A673 (cell line): Measurements from ENCODE around the gene TOMM20L. TPM values are rescaled to one million over a fixed set of nuclear protein-coding genes. Genes with fewer than 3 reads are reported as not detected.

Experiments
- BruUV-seq: library from RNA; stranded (reverse); fragments of 400-500 nt; replicated peaks from 2 replicates; lab custom pipeline; 2021; lab: Mats Ljungman, UMichigan
- CTCF ChIA-PET: fragments of 300-600 bp; sonication (Branson Sonifier 250); formaldehyde crosslinking; loops from one replicate; lab custom pipeline; 2022; ENCODE audit warnings: antibody characterized with exemption; lab: Charles Lee
- POLR2A ChIA-PET: fragments of 300-600 bp; sonication (Branson Sonifier 250); formaldehyde crosslinking; loops from one replicate; lab custom pipeline; 2022; ENCODE audit warnings: antibody characterized with exemption; ENCODE audit not compliant: low non-redundant PET; lab: Charles Lee
- DNase-seq: peaks from one replicate; pipeline ENCODE4 v3.0.0-alpha.2; 2015; ENCODE audit warnings: low spot score
- H3K27ac ChIP-seq: fragments of 200-600 bp; sonication (generic); 2 replicates; pipeline ENCODE4 v1.5.1; 2016; ENCODE audit warnings: mixed run types, low read depth, mild to moderate bottlenecking, mixed read lengths, antibody characterized with exemption, low read length; ENCODE audit not compliant: poor library complexity, severe bottlenecking
- H3K27me3 ChIP-seq: fragments of 200-600 bp; sonication (generic); replicated peaks from 2 replicates; pipeline ENCODE4 v1.6.1; 2017; ENCODE audit warnings: mixed run types, low read depth, mild to moderate bottlenecking, mixed read lengths, antibody characterized with exemption, low read length; ENCODE audit not compliant: insufficient read depth, poor library complexity
- H3K36me3 ChIP-seq: fragments of 200-600 bp; sonication (generic); 2 replicates; pipeline ENCODE4 v1.6.1; 2016; ENCODE audit warnings: mixed run types, mild to moderate bottlenecking, mixed read lengths, antibody characterized with exemption, low read length; ENCODE audit not compliant: insufficient read depth, poor library complexity, severe bottlenecking
- H3K4me1 ChIP-seq: fragments of 200-600 bp; sonication (generic); 2 replicates; pipeline ENCODE4 v1.6.1; 2017; ENCODE audit warnings: mixed run types, mild to moderate bottlenecking, mixed read lengths, antibody characterized with exemption, low read length; ENCODE audit not compliant: insufficient read depth, poor library complexity, severe bottlenecking
- H3K4me3 ChIP-seq: fragments of 200-600 bp; sonication (generic); 2 replicates; pipeline ENCODE4 v1.5.1; 2016; ENCODE audit warnings: low read depth, mixed run types, mild to moderate bottlenecking, mixed read lengths, low read length; ENCODE audit not compliant: poor library complexity, severe bottlenecking
- H3K9me3 ChIP-seq: fragments of 200-600 bp; sonication (generic); 2 replicates; pipeline ENCODE4 v1.6.1; 2016; ENCODE audit warnings: mixed run types, low read depth, mild to moderate bottlenecking, mixed read lengths, antibody characterized with exemption, low read length; ENCODE audit not compliant: poor library complexity, severe bottlenecking
- EZH2 ChIP-seq: fragments of 200-600 bp; sonication (generic); IDR thresholded peaks from 2 replicates; pipeline ENCODE4 v1.6.1; 2017; ENCODE audit warnings: borderline replicate concordance, low read depth, mild to moderate bottlenecking, mixed read lengths, antibody characterized with exemption, low read length; ENCODE audit not compliant: poor library complexity, severe bottlenecking
- intact Hi-C: fragments of 100-400 bp; cut with micrococcal nuclease; formaldehyde crosslinking; loops from one replicate; pipeline ENCODE4 v1.10.0; 2022; ENCODE audit not compliant: unreplicated experiment
- total RNA-seq: library from RNA; stranded (reverse); gene quantifications from 2 replicates; pipeline ENCODE4 v1.2.3, GENCODE V29; 2021
- TF ChIP-seq, protein P1 (sequence below): fragments of 300-800, 200-600 bp; sonication (generic); conservative IDR thresholded peaks from 2 replicates; pipeline ENCODE4 v1.5.1; 2017; ENCODE audit warnings: low read depth, mild to moderate bottlenecking, antibody characterized with exemption, low read length, moderate library complexity, mixed read lengths

TOMM20L gene
- total RNA-seq, 1 experiment from 2014 or later: not detected

- CTCF ChIA-PET: no interaction called here
- TF ChIP-seq, protein P1, sequence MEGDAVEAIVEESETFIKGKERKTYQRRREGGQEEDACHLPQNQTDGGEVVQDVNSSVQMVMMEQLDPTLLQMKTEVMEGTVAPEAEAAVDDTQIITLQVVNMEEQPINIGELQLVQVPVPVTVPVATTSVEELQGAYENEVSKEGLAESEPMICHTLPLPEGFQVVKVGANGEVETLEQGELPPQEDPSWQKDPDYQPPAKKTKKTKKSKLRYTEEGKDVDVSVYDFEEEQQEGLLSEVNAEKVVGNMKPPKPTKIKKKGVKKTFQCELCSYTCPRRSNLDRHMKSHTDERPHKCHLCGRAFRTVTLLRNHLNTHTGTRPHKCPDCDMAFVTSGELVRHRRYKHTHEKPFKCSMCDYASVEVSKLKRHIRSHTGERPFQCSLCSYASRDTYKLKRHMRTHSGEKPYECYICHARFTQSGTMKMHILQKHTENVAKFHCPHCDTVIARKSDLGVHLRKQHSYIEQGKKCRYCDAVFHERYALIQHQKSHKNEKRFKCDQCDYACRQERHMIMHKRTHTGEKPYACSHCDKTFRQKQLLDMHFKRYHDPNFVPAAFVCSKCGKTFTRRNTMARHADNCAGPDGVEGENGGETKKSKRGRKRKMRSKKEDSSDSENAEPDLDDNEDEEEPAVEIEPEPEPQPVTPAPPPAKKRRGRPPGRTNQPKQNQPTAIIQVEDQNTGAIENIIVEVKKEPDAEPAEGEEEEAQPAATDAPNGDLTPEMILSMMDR: no peak
- TF ChIP-seq EZH2: no peak
- intact Hi-C loops: loop anchor here (5.0 kb wide), 1 partner anchor 257 kb away; no protein-coding TSS in a partner anchor
- POLR2A ChIA-PET: no interaction called here
- Histone ChIP-seq H3K4me1 (no peaks in the 10 kb centered on the region), H3K9me3 (no peaks in the 10 kb centered on the region), H3K27ac (no peak overlapping the region), H3K4me3 (no peak overlapping the region), H3K36me3 (peaks cover 57% of the 10 kb centered on the region), H3K27me3 (no peaks in the 10 kb centered on the region)
- no peak for DNase-seq
- no TSS peak for BruUV-seq
These were observed 31.4 kb upstream of the TOMM20L start for GRCh38 chr14:58364316-58364715.

GRCh38 chr14:58367296-58367695, 28.4 kb upstream of the TOMM20L start:
- POLR2A ChIA-PET: no interaction called here
- DNase-seq: no peak
- intact Hi-C loops: no loop called here
- CTCF ChIA-PET: no interaction called here
- Histone ChIP-seq H3K27ac (no peak overlapping the region), H3K27me3 (no peaks in the 10 kb centered on the region), H3K4me1 (no peaks in the 10 kb centered on the region), H3K36me3 (peaks cover 50% of the 10 kb centered on the region), H3K9me3 (no peaks in the 10 kb centered on the region), H3K4me3 (no peak overlapping the region)
- BruUV-seq: no TSS peak
- no peak for TF ChIP-seq EZH2
- TF ChIP-seq, protein P1: no peak

- no peak for DNase-seq
- H3K27ac ChIP-seq: no peak overlapping the region
- ChIA-PET POLR2A (no interaction called here), CTCF (no interaction called here)
- H3K4me1 ChIP-seq: no peaks in the 10 kb centered on the region
- BruUV-seq: no TSS peak
- no peak overlapping the region for H3K4me3 ChIP-seq
- intact Hi-C loops: no loop called here
- TF ChIP-seq, protein P1: no peak
- H3K9me3 ChIP-seq: no peaks in the 10 kb centered on the region
- H3K27me3 ChIP-seq: no peaks in the 10 kb centered on the region
- H3K36me3 ChIP-seq: peaks cover 53% of the 10 kb centered on the region
These were observed 26.8 kb upstream of the TOMM20L start for GRCh38 chr14:58368956-58369355.
